BJ (cell line): Measurements from ENCODE around the gene TNS1. TPM values are rescaled to one million over a fixed set of nuclear protein-coding genes. Genes with fewer than 3 reads are reported as not detected.

Experiments used
- CTCF ChIA-PET: fragments of 350-600 bp; formaldehyde crosslinking; extraction: SDS; loops from one replicate; lab custom pipeline; 2021; ENCODE audit warnings: antibody characterized with exemption, inconsistent platforms; lab: Yijun Ruan, JAX
- POLR2A ChIA-PET: fragments of 300-600 bp; sonication (Branson Sonifier 250); formaldehyde crosslinking; extraction: SDS; loops from one replicate; lab custom pipeline; 2021; ENCODE audit warnings: antibody characterized with exemption; lab: Charles Lee
- DNase-seq: peaks from one replicate; pipeline ENCODE4 v3.0.0-alpha.2; 2011; ENCODE audit warnings: low read depth
- H3K27me3 ChIP-seq: 2 replicates; pipeline ENCODE4 v1.6.0; 2011; ENCODE audit warnings: low read length; ENCODE audit not compliant: control insufficient read depth, insufficient read depth
- H3K36me3 ChIP-seq: 2 replicates; pipeline ENCODE4 v1.5.1; 2011; ENCODE audit warnings: low read length; ENCODE audit not compliant: control insufficient read depth, insufficient read depth
- H3K4me3 ChIP-seq: 2 replicates; pipeline ENCODE4 v1.5.1; 2011; ENCODE audit warnings: low read depth, mild to moderate bottlenecking, control low read depth, low read length
- CTCF ChIP-seq: IDR thresholded peaks from 2 replicates; pipeline ENCODE4 v1.5.1; 2011; ENCODE audit warnings: low read depth, mild to moderate bottlenecking, control low read depth, inconsistent platforms, low read length, moderate library complexity; ENCODE audit not compliant: insufficient read depth
- polyA plus RNA-seq: library from polyadenylated mRNA; depleted of rRNA; stranded (reverse); fragments of >200 nt; gene quantifications from 2 replicates; pipeline ENCODE4 v1.2.3, GENCODE V29; 2011

The TNS1 gene
- polyA plus RNA-seq, 1 experiment = 35.6 TPM

GRCh38 chr2:217886720-217887309, 116.0 kb downstream of the TNS1 start:
- peak; percentile 81 for TF ChIP-seq CTCF
- DNase-seq = no peak
- Histone ChIP-seq H3K4me3 (no peak overlapping the region), H3K27me3 (no peaks in the 10 kb centered on the region), H3K36me3 (peaks cover 41% of the 10 kb centered on the region)
- POLR2A ChIA-PET = no interaction called here
- CTCF ChIA-PET = interaction anchor here (0.6 to 15.9 kb wide), 43 partner anchors 9 to 194 kb away, joined by 3 to 264 read pairs (median 4); no protein-coding TSS in a partner anchor

- Histone ChIP-seq H3K4me3 (no peak overlapping the region), H3K36me3 (peaks cover 39% of the 10 kb centered on the region), H3K27me3 (no peaks in the 10 kb centered on the region)
- no peak for TF ChIP-seq CTCF
- POLR2A ChIA-PET = no interaction called here
- no peak for DNase-seq
- CTCF ChIA-PET = interaction anchor here (0.6 to 15.9 kb wide), 31 partner anchors 9 to 184 kb away, joined by 3 to 264 read pairs (median 4); no protein-coding TSS in a partner anchor
Measured at GRCh38 chr2:217886091-217886490, 116.7 kb downstream of the TNS1 start.

- TF ChIP-seq CTCF = no peak
- ChIA-PET CTCF (interaction anchor here (0.8 to 15.9 kb wide), 8 partner anchors 9 to 155 kb away, joined by 3 to 264 read pairs (median 4); no protein-coding TSS in a partner anchor), POLR2A (no interaction called here)
- no peak overlapping the region for H3K4me3 ChIP-seq
- H3K36me3 ChIP-seq = peaks cover 40% of the 10 kb centered on the region
- no peaks in the 10 kb centered on the region for H3K27me3 ChIP-seq
- DNase-seq = no peak
Measured at GRCh38 chr2:217884985-217885384, 117.8 kb downstream of the TNS1 start.

GRCh38 chr2:217880891-217881290, 121.9 kb downstream of the TNS1 start:
- peaks cover 38% of the 10 kb centered on the region for H3K36me3 ChIP-seq
- CTCF ChIA-PET = interaction anchor here (0.7 to 2.9 kb wide), 8 partner anchors 17 to 156 kb away, joined by 3 to 27 read pairs (median 4); no protein-coding TSS in a partner anchor
- no peak overlapping the region for H3K4me3 ChIP-seq
- POLR2A ChIA-PET = interaction anchor here (0.6 kb wide), 1 partner anchor 68 kb away, joined by 3 read pairs; no protein-coding TSS in a partner anchor
- no peak for DNase-seq
- no peaks in the 10 kb centered on the region for H3K27me3 ChIP-seq
- no peak for TF ChIP-seq CTCF

- peaks cover 34% of the 10 kb centered on the region for H3K36me3 ChIP-seq
- TF ChIP-seq CTCF = no peak
Measured at GRCh38 chr2:217880287-217880889, 122.4 kb downstream of the TNS1 start.

More at GRCh38 chr2:217880287-217880889, 122.4 kb downstream of the TNS1 start:
- CTCF ChIA-PET = interaction anchor here (0.7 to 2.9 kb wide), 7 partner anchors 9 to 156 kb away, joined by 3 to 27 read pairs (median 4); no protein-coding TSS in a partner anchor
- no peak for DNase-seq
- no peaks in the 10 kb centered on the region for H3K27me3 ChIP-seq
- POLR2A ChIA-PET = no interaction called here
- H3K4me3 ChIP-seq = no peak overlapping the region
